HG02884 (cell line): ENCODE results near the gene CLASRP.
"Not testable (repeated sequence)": the region's sequence is repeated elsewhere in the genome, so short reads cannot be mapped to it uniquely, and the experiment has no call there.

Source experiments
- ATAC-seq: cut with Tn5 transposase; IDR thresholded peaks from one replicate; pipeline ENCODE4 v1.9.1; 2021; ENCODE audit warnings: mild to moderate bottlenecking, moderate library complexity; ENCODE audit not compliant: unreplicated experiment

CLASRP gene

GRCh38 chr19:45100201-45100600, 61.4 kb downstream of the CLASRP start:
- ATAC-seq, result no peak

- ATAC-seq, result no peak
These were observed 62.0 kb downstream of the CLASRP start for GRCh38 chr19:45100846-45101252.

GRCh38 chr19:45101806-45102205, 63.0 kb downstream of the CLASRP start:
- no peak for ATAC-seq

- no peak for ATAC-seq
These were observed 63.6 kb downstream of the CLASRP start for GRCh38 chr19:45102481-45102880.

GRCh38 chr19:45103156-45103507, 64.3 kb downstream of the CLASRP start:
- ATAC-seq, result no peak

- no peak for ATAC-seq
These were observed 64.9 kb downstream of the CLASRP start for GRCh38 chr19:45103508-45104319.

- ATAC-seq, result no peak
These were observed 66.0 kb downstream of the CLASRP start for GRCh38 chr19:45104658-45105349.

- not testable (repeated sequence) for ATAC-seq
These were observed 67.5 kb downstream of the CLASRP start for GRCh38 chr19:45106363-45106762.

- no peak for ATAC-seq
These were observed 68.8 kb downstream of the CLASRP start for GRCh38 chr19:45107621-45108150.

- no peak for ATAC-seq
These were observed 72.0 kb downstream of the CLASRP start for GRCh38 chr19:45110851-45111266.

GRCh38 chr19:45112111-45112827, 73.4 kb downstream of the CLASRP start:
- ATAC-seq, result no peak

- no peak for ATAC-seq
These were observed 74.8 kb downstream of the CLASRP start for GRCh38 chr19:45113628-45114027.

- ATAC-seq, result no peak
These were observed 75.3 kb downstream of the CLASRP start for GRCh38 chr19:45114116-45114515.

GRCh38 chr19:45115809-45116615, 77.2 kb downstream of the CLASRP start:
- no peak for ATAC-seq

GRCh38 chr19:45117167-45117594, 78.3 kb downstream of the CLASRP start:
- ATAC-seq, result no peak

- no peak for ATAC-seq
These were observed 78.8 kb downstream of the CLASRP start for GRCh38 chr19:45117671-45118070.

- no peak for ATAC-seq
These were observed 79.3 kb downstream of the CLASRP start for GRCh38 chr19:45118106-45118505.

- not testable (repeated sequence) for ATAC-seq
These were observed 79.9 kb downstream of the CLASRP start for GRCh38 chr19:45118591-45119355.

GRCh38 chr19:45119582-45119981, 80.7 kb downstream of the CLASRP start:
- ATAC-seq, result no peak
